HTERT RPE-1 (cell line): Measurements from ENCODE around the gene CACNA1I.

Experiments
- in situ Hi-C: fragments of 300-500 bp; cut with MboI; formaldehyde crosslinking; loops from 4 replicates; pipeline ENCODE4 v1.14.3; 2020; ENCODE audit warnings: low sequenced_read_pairs

The CACNA1I gene

GRCh38 chr22:39686776-39687525, 116.4 kb downstream of the CACNA1I start:
- in situ Hi-C loops: no loop called here

- in situ Hi-C loops: no loop called here
These were observed 117.7 kb downstream of the CACNA1I start for GRCh38 chr22:39688186-39688785.

- in situ Hi-C loops: no loop called here
These were observed 118.9 kb downstream of the CACNA1I start for GRCh38 chr22:39689421-39689820.

GRCh38 chr22:39690881-39691605, 120.5 kb downstream of the CACNA1I start:
- in situ Hi-C loops: no loop called here

GRCh38 chr22:39693943-39694500, 123.5 kb downstream of the CACNA1I start:
- in situ Hi-C loops: no loop called here

- in situ Hi-C loops: no loop called here
These were observed 127.4 kb downstream of the CACNA1I start for GRCh38 chr22:39697790-39698430.

- in situ Hi-C loops: no loop called here
These were observed 129.2 kb downstream of the CACNA1I start for GRCh38 chr22:39699631-39700360.

GRCh38 chr22:39700565-39700964, 130.0 kb downstream of the CACNA1I start:
- in situ Hi-C loops: no loop called here

GRCh38 chr22:39703091-39703490, 132.5 kb downstream of the CACNA1I start:
- in situ Hi-C loops: no loop called here

GRCh38 chr22:39703928-39704639, 133.5 kb downstream of the CACNA1I start:
- in situ Hi-C loops: no loop called here

GRCh38 chr22:39705386-39705785, 134.8 kb downstream of the CACNA1I start:
- in situ Hi-C loops: no loop called here

- in situ Hi-C loops: no loop called here
These were observed 136.0 kb downstream of the CACNA1I start for GRCh38 chr22:39706376-39707140.

GRCh38 chr22:39707351-39707750, 136.8 kb downstream of the CACNA1I start:
- in situ Hi-C loops: no loop called here

- in situ Hi-C loops: no loop called here
These were observed 137.3 kb downstream of the CACNA1I start for GRCh38 chr22:39707816-39708215.

- in situ Hi-C loops: no loop called here
These were observed 140.0 kb downstream of the CACNA1I start for GRCh38 chr22:39710380-39711150.

- in situ Hi-C loops: no loop called here
These were observed 141.5 kb downstream of the CACNA1I start for GRCh38 chr22:39712081-39712480.

- in situ Hi-C loops: no loop called here
These were observed 142.4 kb downstream of the CACNA1I start for GRCh38 chr22:39712751-39713525.
